NK-92 (cell line): ENCODE results near the gene OR4C45.
"Not testable (repeated sequence)": the region's sequence is repeated elsewhere in the genome, so short reads cannot be mapped to it uniquely, and the experiment has no call there.

Source experiments
- DNase-seq: peaks from one replicate; lab custom pipeline; 2025; ENCODE audit not compliant: unreplicated experiment; lab: John Stamatoyannopoulos, UW

The OR4C45 gene

DNA sequence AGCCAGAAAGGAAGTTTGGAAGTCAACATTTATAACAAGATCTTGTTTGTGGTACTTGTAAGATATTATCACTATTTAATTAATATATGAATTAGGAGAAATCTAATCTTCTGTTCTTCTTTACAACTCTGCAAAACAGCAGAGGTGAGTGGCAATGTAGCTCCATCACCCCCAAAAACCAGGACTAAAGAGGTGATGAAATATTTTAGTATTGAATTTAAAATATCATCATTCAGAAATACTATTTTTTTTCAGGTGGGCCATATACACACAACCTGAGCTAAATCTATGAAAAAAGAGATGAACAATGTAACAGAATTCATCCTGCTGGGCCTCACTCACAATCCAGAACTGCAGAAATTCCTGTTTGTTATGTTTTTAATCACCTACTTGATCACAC, at the start of gene OR4C45:
Gene OR4C45, plus strand, starts transcription at position 301 of the 400 bp plus-strand sequence.
- DNase-seq, result no peak

DNA sequence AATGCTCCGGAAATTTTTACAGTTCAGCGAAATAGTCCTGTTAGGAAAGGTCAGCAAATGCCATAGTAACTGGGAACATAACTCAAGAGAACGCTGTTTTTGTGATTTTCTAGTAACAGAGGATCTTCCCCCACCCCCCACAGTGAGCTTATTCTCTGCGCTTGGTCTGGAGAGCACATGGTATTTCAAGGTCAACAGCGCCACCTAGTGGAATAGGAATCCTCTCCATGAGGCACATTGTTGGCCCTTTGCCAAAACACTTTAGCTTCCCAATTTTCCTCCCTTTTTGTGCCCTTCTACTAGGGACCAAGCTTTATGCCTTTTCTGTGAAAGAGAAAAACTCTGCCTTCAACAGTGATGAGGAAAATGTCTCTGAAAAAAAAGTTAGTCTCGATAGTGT, 37.1 kb upstream of the OR4C45 start:
- no peak for DNase-seq

DNA sequence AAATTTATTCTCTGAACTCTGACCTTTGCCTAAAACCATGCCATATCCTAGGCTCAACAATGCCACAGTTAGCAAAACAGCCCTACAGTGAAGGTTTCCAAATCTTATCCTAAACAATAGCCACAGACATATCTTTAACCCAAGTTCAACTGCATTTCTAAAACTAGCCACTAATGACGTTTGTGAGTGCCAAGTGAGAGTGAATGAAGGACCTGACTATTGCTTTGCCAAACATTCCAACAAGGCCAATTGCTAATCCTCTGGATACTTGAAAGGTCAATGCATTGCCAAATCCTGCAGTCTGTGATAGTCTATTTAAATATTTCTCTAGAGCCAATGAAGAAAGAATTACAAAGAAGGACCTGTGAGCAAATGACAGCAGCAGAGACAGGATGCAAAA, 2.5 kb upstream of the OR4C45 start:
- DNase-seq, result no peak

DNA sequence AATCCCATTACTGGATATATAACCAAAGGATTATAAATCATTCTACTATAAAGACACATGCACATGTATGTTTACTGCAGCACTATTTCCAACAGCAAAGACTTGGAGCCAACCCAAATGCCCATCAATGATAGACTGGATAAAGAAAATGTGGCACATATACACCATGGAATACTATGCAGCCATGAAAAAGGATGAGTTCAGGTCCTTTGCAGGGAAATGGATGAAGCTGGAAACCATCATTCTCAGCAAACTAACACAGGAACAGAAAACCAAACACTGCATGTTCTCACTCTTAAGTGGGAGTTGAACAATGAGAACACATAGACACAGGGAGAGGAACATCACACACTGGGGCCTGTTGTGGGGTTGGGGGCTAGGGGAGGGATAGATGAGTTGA, 3.6 kb downstream of the OR4C45 start:
- not testable (repeated sequence) for DNase-seq

DNA sequence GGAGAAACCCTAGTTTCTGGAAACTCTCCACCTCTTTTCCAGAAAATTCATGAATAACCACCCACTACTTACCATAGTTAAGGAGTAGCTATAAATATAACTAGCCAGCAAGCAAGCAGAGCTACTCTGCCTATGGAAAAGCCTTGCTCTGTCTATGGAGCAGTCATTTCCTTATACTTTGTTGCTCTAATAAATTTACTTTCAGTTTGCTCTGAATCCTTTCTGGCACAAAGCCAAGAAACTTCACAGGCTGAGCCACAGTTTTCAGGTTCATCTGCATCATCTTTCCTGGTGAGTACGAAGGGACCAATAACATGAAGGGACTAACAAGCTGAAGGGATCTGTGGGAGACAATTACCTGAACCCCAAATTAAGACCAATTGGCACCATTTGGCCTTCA, 4.6 kb downstream of the OR4C45 start:
- DNase-seq, result no peak

DNA sequence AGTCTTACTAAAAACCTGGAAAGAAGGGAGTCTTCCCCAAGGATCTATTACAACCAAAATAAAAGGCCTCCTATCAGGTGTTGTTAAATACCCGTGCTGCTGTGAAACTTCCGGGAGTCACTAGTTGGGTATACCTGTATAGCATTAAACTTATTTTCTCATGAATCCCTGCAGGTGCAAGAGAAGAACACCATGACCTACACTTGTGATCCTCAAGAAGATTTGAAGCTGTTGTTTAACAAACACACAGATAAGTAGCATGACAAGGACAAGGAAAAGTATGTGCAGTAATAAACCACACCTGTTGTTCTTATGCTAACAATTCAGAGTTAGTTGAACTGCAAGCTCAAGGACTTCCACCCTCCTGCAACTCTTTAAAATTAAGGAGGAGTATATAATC, 12.0 kb downstream of the OR4C45 start:
- DNase-seq, result no peak

DNA sequence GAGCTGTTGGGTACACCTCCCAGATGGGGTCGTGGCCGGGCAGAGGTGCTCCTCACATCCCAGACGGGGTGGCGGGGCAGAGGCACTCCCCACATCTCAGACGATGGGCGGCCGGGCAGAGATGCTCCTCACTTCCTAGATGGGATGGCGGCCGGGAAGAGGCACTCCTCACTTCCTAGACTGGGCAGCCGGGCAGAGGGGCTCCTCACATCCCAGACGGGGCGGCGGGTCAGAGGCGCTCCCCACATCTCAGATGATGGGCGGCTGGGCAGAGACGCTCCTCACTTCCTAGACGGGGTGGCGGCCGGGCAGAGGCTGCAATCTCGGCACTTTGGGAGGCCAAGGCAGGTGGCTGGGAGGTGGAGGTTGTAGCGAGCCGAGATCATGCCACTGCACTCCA, 30.4 kb downstream of the OR4C45 start:
- DNase-seq, result not testable (repeated sequence)

DNA sequence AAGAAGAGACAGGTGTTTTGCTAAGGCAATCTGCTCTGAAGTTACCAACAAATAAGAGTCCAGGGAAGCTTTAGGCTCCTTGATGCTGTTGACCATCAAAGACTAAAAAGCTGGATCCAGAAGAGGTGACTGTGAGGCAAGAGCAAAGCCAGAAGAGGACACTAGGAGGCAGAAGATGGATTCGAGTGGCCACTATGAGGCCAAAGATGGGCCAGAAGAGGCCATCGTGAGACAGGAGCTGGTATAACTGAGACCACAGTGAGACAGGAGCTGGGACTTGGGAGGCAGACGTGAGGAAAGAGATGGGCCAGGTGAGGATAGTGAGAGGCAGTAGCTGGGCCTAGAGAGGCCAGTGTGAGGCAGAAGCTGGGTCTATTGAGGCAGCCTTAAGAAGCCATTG, 37.7 kb downstream of the OR4C45 start:
- no peak for DNase-seq

DNA sequence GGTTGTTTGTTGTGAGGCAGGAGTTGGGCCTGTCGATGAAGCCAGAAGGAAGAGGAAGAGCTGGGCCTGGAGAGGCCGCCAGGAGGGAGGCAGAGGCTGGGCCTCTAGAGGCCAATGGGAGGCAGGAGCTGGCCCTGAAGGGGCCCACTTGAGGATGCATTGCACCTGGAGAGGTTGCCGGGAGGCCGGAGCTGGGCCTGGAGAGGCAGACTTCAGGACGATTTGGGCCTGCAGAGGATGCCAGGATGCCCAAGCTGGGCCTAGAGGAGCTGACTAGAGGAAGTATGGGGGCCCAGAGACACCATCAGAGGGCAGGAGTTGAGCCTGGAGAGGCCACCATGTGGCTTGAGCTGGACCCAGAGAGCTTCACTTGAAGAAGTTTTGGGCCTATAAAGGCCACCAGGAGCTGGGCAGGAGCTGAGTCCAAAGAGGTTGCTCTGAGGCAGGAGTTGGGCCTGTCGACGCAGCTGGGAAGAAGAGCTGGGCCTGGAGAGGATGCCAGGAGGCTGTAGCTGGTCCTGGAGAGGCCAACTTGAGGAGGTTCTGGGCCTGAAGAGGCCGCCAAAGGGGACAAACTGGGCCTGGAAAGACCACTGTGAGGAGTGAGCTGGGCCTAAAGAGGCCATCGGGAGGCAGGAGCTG, 39.0 kb downstream of the OR4C45 start:
- no peak for DNase-seq

DNA sequence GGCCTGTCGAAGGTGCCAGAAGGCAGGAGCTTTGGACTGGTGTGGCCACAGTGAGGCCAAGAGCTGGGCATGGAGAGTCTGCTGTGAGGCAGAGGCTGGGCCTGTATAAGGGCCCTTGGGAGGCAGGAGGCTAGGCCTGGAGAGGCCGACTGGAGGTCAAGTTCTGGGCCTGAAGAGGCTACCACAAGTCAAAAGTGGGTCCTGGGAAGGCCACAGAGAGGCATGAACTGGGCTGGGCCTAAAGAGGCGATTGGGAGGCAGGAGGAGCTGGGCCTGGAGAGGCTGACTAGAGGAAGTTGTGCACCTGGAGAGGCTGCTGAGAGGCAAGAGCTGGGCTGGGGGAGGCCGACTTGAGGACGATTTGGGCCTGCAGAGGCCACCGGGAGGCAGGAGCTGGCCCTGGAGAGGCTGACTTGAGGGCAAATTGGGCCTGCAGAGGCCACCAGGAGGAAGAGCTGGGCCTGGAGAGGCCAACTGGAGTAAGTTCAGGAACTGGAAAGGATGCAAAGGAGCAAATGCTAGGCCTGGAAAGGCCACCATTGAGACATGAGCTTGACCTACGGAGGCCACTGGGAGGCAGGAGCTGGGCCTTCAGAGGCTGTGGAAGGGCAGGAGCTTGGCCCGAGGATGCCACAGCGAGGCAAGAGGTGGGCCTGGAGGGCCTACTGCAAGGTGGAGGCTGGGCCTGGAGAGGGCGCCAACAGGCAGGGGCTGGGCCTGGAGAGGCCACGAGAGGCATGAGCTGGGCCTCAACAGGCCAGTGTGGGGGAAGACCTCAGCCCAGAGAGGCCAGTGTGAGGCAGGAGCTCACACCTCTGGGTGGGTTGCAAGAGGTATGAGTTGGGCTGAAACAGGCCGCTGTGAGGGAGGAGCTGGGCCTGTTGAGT, 39.8 kb downstream of the OR4C45 start:
- DNase-seq, result no peak

DNA sequence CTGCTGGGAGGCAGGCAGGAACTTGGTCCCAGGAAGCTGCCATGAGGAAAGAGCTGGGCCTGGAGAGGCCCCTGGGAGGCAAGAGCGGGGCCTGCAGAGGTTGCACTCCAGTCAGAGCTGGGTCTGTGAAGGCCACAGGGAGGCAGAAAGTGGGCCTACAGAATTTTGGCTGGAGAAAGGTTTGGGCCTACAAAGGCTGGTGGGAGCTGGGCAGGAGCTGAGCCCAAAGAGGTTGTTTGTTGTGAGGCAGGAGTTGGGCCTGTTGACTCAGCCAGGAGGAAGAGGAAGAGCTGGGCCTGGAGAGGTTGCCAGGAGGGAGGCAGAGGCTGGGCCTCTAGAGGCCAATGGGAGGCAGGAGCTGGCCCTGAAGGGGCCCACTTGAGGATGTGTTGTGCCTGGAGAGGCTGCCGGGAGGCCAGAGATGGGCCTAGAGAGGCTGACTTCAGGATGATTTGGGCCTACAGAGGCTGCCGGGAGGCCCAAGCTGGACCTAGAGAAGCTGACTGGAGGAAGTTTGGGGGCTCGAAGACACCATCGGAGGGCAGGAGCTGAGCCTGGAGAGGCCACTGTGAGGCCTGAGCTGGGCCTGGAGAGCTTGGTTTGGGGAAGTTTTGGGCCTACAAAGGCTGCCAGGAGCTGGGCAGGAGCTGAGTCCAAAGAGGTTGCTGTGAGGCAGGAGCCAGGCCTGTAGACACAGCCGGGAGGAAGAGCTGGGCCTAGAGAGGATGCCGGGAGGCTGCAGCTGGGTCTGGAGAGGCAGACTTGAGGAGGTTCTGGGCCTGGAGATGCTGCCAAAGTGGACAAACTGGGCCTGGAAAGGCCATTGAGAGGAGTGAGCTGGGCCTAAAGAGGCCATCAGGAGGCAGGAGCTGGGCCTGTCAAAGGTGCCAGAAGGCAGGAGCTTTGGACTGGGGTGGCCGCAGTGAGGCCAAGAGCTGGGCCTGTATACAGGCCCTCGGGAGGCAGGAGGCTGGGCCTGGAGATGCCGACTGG, 40.7 kb downstream of the OR4C45 start:
- no peak for DNase-seq

DNA sequence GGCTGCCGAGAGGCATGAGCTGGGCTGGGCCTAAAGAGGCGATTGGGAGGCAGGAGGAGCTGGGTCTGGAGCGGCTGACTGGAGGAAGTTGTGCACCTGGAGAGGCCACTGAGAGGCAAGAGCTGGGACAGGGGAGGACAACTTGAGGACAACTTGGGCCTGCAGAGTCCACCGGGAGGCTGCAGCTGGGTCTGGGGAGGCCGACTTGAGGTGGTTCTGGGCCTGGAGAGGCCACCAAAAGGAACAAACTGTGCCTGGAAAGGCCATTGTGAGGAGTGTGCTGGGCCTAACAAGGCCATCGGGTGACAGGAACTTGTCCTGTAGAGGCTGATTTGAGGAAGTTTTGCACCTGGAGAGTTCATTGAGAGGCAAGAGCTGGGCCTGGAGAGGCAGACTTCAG, 41.5 kb downstream of the OR4C45 start:
- no peak for DNase-seq

DNA sequence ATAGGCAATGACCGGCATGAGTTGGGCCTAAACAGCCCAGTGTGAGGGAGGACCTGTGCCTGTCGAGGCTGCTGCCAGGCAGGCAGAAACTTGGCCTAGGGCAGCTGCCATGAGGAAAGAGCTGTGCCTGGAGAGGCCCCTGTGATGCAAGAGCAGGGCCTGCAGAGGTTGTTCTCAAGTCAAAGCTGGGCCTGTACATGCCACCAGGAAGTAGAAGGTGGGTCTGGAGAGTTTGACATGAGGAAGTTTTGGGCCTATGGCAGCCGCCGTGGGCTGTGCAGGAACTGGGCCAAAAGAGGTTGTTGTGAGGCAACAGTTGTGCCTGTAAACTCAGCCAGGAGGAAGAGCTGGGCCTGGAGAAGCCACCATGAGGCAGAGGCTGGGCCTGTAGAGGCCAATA, 43.2 kb downstream of the OR4C45 start:
- no peak for DNase-seq

DNA sequence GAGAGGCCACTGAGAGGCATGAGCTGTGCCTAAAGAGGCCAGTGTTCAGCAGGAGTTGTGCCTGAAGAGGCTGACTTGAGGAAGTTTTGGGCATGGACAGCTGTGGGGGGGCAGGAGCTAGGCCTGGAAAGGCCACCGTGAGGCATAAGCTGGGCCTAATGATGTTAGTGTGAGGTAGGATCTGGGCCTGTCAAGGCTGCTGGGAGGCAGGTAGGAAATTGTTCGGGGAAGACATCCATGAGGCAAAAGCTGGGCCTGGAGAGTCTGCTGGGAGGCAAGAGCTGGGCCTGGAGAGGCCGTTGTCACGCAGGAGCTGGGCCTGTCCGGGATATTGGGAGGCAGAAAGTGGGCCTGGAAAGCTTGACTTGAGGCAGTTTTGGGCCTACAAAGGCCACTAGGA, 44.9 kb downstream of the OR4C45 start:
- no peak for DNase-seq

DNA sequence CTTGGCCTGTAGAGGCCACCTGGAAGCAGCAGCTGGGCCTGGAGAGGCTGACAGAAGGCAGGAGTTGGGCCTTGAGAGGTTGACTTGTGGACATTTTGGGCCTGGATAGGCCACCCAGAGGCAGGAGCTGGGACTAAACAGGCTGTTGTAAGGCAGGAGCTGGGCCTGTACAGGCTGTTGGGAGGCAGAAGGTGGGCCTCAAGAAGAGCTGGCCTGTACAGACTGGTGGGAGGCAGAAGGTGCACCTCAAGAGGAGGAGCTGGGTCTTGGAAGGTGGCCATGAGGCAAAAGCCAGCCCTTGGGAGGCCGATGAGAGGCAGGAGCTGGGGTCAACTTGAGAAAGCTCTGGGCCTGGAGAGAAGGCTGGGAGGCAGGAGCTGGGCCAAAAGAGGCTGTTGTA, 45.3 kb downstream of the OR4C45 start:
- DNase-seq, result no peak

DNA sequence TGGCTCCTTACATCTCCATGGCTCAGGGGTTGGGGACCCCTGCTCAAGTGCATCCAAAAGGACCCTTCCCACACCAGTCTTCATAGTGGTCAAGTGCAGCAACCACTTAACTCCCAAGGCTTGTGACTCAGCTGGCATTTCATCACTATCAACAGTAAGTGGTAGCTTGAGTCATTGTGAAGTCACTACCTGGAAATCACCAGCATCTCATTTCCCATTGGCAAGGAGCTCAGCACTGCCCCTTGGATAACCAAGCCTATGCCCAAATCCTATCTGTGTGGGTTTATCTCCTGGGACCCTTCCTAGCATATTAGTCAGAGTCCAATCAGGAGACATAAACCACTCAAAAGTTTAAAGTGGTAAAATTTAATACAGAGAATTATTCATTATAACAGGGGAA, 46.3 kb downstream of the OR4C45 start:
- DNase-seq, result not testable (repeated sequence)

DNA sequence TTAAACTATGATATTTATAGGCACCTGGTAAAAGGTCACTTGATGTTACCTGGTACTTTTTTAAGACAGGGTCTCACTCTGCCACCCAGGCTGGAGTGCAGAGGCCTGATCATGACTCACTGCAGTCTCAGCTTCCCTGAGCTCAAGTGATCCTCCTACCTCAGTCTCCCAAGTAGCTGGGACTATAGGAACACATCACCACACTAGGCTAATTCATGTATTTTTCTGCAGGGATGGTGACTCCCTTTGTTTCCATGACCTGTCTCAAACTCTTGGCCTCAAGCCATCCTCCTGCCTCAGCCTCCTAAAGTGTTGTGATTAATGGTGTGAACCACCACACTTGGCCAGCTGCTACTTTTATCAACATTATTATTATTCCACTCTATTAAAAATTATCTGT, 47.6 kb downstream of the OR4C45 start:
- no peak for DNase-seq
